Measurements from ENCODE around the gene PHLDB1.
A peak's percentile ranks its signal among the peaks of the same experiment; 100 is the strongest.

PHLDB1 gene

GRCh38 chr11:118689503-118689851 lies 82.1 kb downstream of the PHLDB1 start:
- DNase-seq = no peak

- peak; percentile 84 to 85 for DNase-seq
These were observed 82.6 kb downstream of the PHLDB1 start for GRCh38 chr11:118689852-118690552.

- DNase-seq = no peak
These were observed 83.3 kb downstream of the PHLDB1 start for GRCh38 chr11:118690553-118691304.

GRCh38 chr11:118691926-118692830 lies 84.8 kb downstream of the PHLDB1 start:
- no peak for DNase-seq

GRCh38 chr11:118694185-118694584 lies 86.8 kb downstream of the PHLDB1 start:
- no peak for DNase-seq

DNA sequence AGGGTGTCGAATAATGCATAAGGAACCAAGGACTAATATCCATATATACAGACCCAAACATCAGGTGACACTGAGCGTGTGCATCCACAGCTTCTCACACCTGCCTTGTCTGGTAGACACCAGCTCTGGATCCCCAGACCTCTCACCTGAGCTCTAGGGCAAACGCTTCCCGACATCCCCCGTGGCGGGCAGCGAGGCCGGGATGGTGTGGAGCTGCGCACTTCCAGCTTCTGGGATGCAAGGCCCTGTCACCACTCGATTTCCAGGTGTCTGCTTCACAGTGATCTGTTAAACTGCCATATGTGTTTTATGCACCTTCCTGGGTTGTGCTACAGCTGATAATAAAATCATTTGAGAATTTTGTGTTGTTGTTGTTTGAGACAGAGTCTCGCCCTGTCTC lies 87.4 kb downstream of the PHLDB1 start:
- DNase-seq = no peak

DNA sequence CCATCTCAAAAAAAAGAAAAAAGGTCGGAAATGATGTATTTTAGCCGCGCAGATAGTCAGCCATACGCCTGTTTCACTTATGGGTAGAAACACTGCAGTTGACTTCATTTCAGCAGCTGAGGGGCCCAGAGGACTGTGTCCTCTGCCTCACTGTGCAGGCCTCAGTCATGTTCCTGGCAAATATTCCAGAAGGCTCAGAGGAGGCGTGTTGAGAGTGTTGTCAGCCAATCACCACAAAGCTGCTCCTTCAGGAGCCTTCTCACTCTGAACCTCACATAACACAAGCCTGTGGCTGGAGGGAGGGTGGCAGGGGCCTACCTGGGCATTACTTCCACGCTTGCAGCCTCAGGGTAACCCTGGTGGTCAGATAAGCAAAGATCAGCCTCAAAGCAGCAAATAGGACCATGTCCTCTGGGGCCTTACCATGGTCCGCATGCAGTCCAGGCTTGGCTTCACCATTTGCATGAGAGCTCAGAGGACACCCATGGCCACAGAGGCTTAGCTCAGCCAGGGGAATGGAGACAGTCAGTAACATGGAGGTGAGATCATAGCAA lies 89.3 kb downstream of the PHLDB1 start:
- DNase-seq = no peak

GRCh38 chr11:118697346-118697745 lies 89.9 kb downstream of the PHLDB1 start:
- DNase-seq = no peak

DNA sequence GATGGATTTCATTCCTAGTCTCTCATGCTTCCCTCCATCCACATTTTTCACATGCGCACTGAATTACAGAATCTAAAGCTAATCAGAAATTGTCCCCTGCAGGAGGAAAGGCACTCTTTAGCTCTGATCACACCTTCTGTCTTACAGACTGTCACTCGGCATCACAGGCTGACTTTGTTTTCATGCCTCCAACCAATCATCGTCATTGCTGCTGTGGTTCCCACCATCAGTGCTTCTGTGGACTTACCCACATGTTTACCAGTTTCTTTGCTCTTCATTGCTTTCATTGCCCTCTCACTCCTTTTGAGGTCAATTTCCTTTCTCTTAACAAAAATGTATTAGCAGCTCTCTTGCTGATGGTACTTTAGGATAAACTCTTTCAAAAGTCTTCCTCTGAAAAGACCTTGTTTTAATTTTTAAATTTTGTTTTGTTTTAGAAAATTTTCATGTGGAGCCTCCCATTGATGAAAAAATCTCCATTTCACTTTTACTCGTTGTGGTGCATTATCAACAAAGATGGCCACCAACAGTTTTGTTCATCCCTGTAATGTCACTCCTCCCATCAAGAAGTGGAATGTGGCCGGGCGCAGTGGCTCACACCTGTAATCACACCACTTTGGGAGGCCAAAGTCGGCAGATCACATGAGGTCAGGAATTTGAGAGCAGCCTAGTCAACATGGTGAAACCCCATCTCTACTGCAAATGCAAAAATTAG lies 92.2 kb downstream of the PHLDB1 start:
- DNase-seq = no peak

- DNase-seq = peak; percentile 22 to 46
These were observed 96.2 kb downstream of the PHLDB1 start for GRCh38 chr11:118703563-118704106.

- DNase-seq = no peak
These were observed 97.8 kb downstream of the PHLDB1 start for GRCh38 chr11:118705111-118705741.

- DNase-seq = no peak
These were observed 98.6 kb downstream of the PHLDB1 start for GRCh38 chr11:118705791-118706545.

DNA sequence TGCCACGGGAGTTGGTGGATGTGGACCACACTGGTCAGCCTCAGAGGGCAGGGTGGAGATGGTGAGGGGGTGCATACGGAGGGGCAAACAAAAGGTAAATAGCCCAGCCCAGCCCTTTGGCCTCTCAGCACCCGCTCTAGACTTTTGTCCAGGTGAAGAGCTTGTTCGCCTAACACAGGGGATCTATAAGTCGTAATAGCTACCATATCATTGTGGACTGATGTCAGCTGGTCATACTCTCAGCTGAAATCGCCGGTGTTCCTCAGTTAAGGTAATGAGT lies 99.1 kb downstream of the PHLDB1 start:
- DNase-seq = no peak

Measured in AML-193 (cell line).